ENCODE results near the gene GIGYF2. TPM values are rescaled to one million over a fixed set of nuclear protein-coding genes. Genes with fewer than 3 reads are reported as not detected.

Gene GIGYF2
- total RNA-seq, 1 donor from 2014 or later = 63.4 TPM

DNA sequence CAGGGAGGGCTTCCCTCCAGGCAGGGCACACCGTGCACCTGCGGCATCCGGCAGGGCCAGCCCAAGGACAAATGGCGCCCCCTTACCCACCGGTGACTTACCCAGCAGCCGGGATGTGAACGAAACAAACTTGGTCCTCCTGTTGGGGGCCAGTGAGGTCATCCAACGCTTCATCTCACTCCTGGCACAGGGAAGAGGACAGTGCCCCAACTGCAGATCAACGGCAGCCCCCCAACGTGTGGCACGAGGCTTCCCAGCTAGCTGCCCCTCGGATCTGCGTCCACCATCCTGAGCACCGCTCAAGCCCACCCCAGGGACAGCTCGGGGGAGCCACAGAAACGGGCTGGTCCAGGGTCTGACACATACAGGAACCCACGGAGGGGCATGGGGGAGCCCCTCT, 185.0 kb downstream of the GIGYF2 start:
- TF ChIP-seq, protein P1, sequence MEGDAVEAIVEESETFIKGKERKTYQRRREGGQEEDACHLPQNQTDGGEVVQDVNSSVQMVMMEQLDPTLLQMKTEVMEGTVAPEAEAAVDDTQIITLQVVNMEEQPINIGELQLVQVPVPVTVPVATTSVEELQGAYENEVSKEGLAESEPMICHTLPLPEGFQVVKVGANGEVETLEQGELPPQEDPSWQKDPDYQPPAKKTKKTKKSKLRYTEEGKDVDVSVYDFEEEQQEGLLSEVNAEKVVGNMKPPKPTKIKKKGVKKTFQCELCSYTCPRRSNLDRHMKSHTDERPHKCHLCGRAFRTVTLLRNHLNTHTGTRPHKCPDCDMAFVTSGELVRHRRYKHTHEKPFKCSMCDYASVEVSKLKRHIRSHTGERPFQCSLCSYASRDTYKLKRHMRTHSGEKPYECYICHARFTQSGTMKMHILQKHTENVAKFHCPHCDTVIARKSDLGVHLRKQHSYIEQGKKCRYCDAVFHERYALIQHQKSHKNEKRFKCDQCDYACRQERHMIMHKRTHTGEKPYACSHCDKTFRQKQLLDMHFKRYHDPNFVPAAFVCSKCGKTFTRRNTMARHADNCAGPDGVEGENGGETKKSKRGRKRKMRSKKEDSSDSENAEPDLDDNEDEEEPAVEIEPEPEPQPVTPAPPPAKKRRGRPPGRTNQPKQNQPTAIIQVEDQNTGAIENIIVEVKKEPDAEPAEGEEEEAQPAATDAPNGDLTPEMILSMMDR (IDR thresholded peaks at IDR 0.05) = no peak
- Mint-ChIP-seq H3K36me3 (ENCODE audit: unreplicated experiment) (no peaks in the 10 kb centered on the region), H3K4me1 (ENCODE audit: unreplicated experiment) (peaks cover 2% of the 10 kb centered on the region), H3K9me3 (ENCODE audit: unreplicated experiment) (no peaks in the 10 kb centered on the region), H3K27me3 (ENCODE audit: unreplicated experiment) (no peaks in the 10 kb centered on the region), H3K4me3 (ENCODE audit: unreplicated experiment) (no peak overlapping the region), H3K27ac (ENCODE audit: unreplicated experiment) (no peak overlapping the region)
- no peak for DNase-seq (ENCODE audit: extremely low spot score, unreplicated experiment)

DNA sequence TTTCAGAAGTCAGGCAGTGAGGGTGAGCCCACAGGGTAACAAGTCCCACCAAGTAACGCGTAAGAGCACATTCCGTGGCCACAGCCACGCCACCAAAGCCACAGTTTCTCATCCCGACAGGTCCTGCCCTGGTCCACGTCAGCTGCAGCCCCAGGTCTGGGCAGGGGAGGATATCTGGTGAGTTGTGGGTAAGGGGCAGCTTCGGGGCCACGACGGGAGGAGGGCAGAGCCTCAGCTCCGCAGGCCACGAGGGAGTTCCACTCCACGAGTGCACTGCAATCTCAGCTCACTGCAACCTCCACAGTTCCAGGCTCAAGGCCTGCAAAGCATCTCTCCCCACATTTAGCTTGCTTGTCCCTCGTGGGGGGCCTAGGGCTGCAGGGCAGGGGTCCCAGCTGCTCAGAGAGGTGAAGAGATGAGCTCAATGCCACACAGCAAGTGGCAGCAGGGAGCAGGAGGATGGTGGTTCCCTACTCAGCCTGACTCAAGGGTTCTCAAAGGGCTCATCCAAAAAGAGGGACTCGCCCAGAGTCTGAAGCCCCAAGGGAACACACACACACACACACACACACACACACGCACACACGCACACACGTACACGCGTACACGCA, 185.5 kb downstream of the GIGYF2 start:
- Mint-ChIP-seq H3K36me3 (ENCODE audit: unreplicated experiment) (no peaks in the 10 kb centered on the region), H3K4me1 (ENCODE audit: unreplicated experiment) (peaks cover under 1% of the 10 kb centered on the region)

DNA sequence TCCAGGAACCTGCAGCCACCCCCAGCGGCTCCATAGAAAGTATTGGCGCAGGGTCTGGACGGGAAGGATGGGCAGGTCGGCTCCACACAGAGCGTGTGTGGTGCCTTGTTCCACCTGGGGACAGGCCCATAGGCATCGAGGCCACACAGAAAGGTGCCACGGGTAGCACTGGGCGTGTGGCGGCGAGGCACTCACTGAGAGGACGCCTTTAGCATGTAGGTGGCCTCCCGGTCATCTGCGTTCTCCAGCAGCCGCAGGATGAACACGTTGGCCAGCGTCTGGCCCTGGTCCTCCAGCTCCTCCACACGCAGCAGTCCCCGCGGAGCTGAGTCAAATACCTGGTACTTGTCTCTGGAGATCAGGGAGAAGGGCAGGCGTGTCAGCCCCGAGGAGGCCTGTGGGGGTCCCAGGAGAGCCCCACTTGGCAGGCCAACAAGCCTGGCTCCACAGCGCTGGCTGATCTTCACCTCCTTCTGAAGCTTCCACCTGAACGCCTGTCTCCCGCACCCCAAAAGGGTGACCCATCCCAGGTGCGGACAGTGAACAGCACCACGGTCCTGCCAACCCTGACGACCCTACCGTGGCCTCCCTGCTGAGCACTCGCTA, 186.1 kb downstream of the GIGYF2 start:
- TF ChIP-seq, protein P1 (IDR thresholded peaks at IDR 0.05) = no peak
- H3K4me1 Mint-ChIP-seq (ENCODE audit: unreplicated experiment) = no peaks in the 10 kb centered on the region
- no peak for DNase-seq (ENCODE audit: extremely low spot score, unreplicated experiment)

More for the DNA sequence above, 185.5 kb downstream of the GIGYF2 start:
- Mint-ChIP-seq H3K9me3 (ENCODE audit: unreplicated experiment) (no peaks in the 10 kb centered on the region), H3K27ac (ENCODE audit: unreplicated experiment) (no peak overlapping the region), H3K4me3 (ENCODE audit: unreplicated experiment) (no peak overlapping the region), H3K27me3 (ENCODE audit: unreplicated experiment) (no peaks in the 10 kb centered on the region)
- no peak for DNase-seq (ENCODE audit: extremely low spot score, unreplicated experiment)
- TF ChIP-seq, protein P1 (IDR thresholded peaks at IDR 0.05) = no peak

DNA sequence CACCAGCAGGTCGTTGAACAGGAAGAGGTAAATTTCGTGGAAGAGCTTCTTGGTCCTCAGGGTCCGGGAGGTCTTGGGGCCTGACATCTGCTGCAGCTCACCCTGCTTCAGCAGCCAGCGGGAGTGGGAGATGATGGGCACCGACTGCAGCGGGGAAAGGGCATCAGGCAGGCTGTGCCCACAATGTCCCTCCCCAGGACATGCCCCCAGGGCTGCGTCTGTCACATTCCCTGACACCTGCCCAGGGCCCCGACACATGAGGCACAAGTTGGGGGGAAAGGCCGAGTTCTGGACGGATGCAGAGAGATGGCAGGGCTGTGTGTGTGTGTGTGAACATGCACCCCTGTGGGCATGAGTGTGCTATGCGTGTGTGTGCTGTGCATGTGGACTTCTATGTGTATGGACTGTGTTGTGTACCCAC, 186.9 kb downstream of the GIGYF2 start:
- TF ChIP-seq, protein P1 (IDR thresholded peaks at IDR 0.05) = no peak
- Mint-ChIP-seq H3K9me3 (ENCODE audit: unreplicated experiment) (no peaks in the 10 kb centered on the region), H3K27me3 (ENCODE audit: unreplicated experiment) (no peaks in the 10 kb centered on the region), H3K4me3 (ENCODE audit: unreplicated experiment) (no peak overlapping the region), H3K36me3 (ENCODE audit: unreplicated experiment) (no peaks in the 10 kb centered on the region), H3K4me1 (ENCODE audit: unreplicated experiment) (no peaks in the 10 kb centered on the region), H3K27ac (ENCODE audit: unreplicated experiment) (no peak overlapping the region)
- no peak for DNase-seq (ENCODE audit: extremely low spot score, unreplicated experiment)

More for the DNA sequence above, 186.1 kb downstream of the GIGYF2 start:
- no peak overlapping the region for H3K27ac Mint-ChIP-seq (ENCODE audit: unreplicated experiment)
- H3K27me3 Mint-ChIP-seq (ENCODE audit: unreplicated experiment) = no peaks in the 10 kb centered on the region
- H3K4me3 Mint-ChIP-seq (ENCODE audit: unreplicated experiment) = no peak overlapping the region
- no peaks in the 10 kb centered on the region for H3K9me3 Mint-ChIP-seq (ENCODE audit: unreplicated experiment)
- H3K36me3 Mint-ChIP-seq (ENCODE audit: unreplicated experiment) = no peaks in the 10 kb centered on the region

DNA sequence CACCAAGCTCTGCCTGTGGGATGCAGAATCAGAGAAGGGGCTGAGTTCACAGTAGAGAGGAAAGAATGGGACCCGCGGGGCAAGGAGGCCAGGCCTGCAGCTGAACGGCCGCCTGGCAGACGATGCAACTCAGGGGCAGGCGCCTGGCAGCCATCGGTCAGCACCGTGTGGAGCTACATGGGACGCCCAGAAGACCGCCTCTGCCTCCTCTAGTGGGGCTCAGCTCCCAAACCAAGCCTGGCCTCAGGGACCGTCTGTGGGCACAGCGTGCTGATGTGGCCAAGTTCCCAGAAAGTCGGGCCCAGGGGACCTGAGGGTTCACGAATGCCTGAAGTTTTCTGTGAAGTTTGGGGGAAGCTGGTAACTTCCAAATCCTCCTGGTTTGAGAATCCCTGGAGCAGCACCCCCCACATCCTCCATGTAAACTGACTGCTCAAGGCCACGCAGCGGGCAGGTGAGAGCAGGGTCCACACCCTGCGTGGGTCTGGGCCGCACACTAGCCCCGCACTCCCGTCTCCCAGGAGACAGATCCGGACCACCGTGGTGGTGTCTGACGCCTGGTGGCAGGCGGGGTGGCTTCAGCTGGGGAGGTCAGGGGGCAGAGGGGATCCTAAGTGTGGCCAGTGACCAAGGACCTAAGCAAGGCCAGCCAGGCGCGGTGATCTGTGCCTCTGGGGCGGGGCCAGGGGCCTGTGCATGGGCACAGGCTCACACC, 187.6 kb downstream of the GIGYF2 start:
- Mint-ChIP-seq H3K9me3 (ENCODE audit: unreplicated experiment) (no peaks in the 10 kb centered on the region), H3K4me3 (ENCODE audit: unreplicated experiment) (no peak overlapping the region), H3K27ac (ENCODE audit: unreplicated experiment) (no peak overlapping the region), H3K4me1 (ENCODE audit: unreplicated experiment) (no peaks in the 10 kb centered on the region), H3K27me3 (ENCODE audit: unreplicated experiment) (no peaks in the 10 kb centered on the region), H3K36me3 (ENCODE audit: unreplicated experiment) (no peaks in the 10 kb centered on the region)
- TF ChIP-seq, protein P1 (IDR thresholded peaks at IDR 0.05) = no peak
- DNase-seq (ENCODE audit: extremely low spot score, unreplicated experiment) = peak; percentile 79
